Measurements from ENCODE around the gene SEPTIN1. TPM values are rescaled to one million over a fixed set of nuclear protein-coding genes. Genes with fewer than 3 reads are reported as not detected.

The SEPTIN1 gene
- total RNA-seq, 3 donors from 2014 or later (not counting 1 experiment from before 2014, with no cell fraction given) = 196 to 210 (median 205) TPM

Other genes starting within 250 kb of the SEPTIN1 start
- gene CORO1A, start 199.0 kb downstream of the SEPTIN1 start, total RNA-seq = 100 to 1,000 TPM; 699 to 926 (median 829) TPM
- 10 to 100 TPM; 63.0 to 94.3 (median 70.6) TPM for gene BOLA2B, start 188.9 kb downstream of the SEPTIN1 start, total RNA-seq
- 100 to 1,000 TPM in 2 of 3 donors, 10 to 100 TPM in 1; 78.1 to 132 (median 109) TPM for gene SLX1A, start 188.7 kb downstream of the SEPTIN1 start, total RNA-seq
- gene SULT1A3, start 183.3 kb downstream of the SEPTIN1 start, total RNA-seq = 10 to 100 TPM; 15.9 to 27.1 (median 19.4) TPM
- gene NPIPB13, start 134.1 kb downstream of the SEPTIN1 start, total RNA-seq = 10 to 100 TPM; 17.0 to 43.5 (median 39.8) TPM
- gene CD2BP2, start 27.3 kb downstream of the SEPTIN1 start, total RNA-seq = 100 to 1,000 TPM in 1 of 3 donors, 10 to 100 TPM in 2; 79.5 to 104 (median 87.7) TPM
- gene TBC1D10B, start 12.1 kb downstream of the SEPTIN1 start, total RNA-seq = 10 to 100 TPM; 43.0 to 55.3 (median 50.2) TPM
- gene MYL11, start 7.8 kb downstream of the SEPTIN1 start, total RNA-seq = 1 to 10 TPM; 2.9 to 8.0 (median 7.2) TPM
- gene ZNF48, start 12.9 kb upstream of the SEPTIN1 start, total RNA-seq = 1 to 10 TPM; 5.5 to 7.4 (median 7.1) TPM
- gene ZNF771, start 25.0 kb upstream of the SEPTIN1 start, total RNA-seq = 1 to 10 TPM in 2 of 3 donors, under 1 TPM in 1; 0.70 to 1.4 (median 1.4) TPM
- gene DCTPP1, start 47.5 kb upstream of the SEPTIN1 start, total RNA-seq = 10 to 100 TPM; 11.2 to 16.9 (median 15.2) TPM
- gene SEPHS2, start 63.3 kb upstream of the SEPTIN1 start, total RNA-seq = 10 to 100 TPM; 25.5 to 37.6 (median 35.0) TPM
- 1,000 to 10,000 TPM; 1,131 to 1,260 (median 1,176) TPM for gene ITGAL, start 90.2 kb upstream of the SEPTIN1 start, total RNA-seq
- gene ZNF768, start 144.0 kb upstream of the SEPTIN1 start, total RNA-seq = 1 to 10 TPM; 3.3 to 7.2 (median 5.6) TPM
- 1 to 10 TPM; 5.0 to 8.6 (median 6.3) TPM for gene ZNF747, start 152.3 kb upstream of the SEPTIN1 start, total RNA-seq
- 10 to 100 TPM in 2 of 3 donors, 1 to 10 TPM in 1; 9.6 to 13.0 (median 11.7) TPM for gene ZNF764, start 175.8 kb upstream of the SEPTIN1 start, total RNA-seq
- 10 to 100 TPM; 10.1 to 16.9 (median 16.5) TPM for gene ZNF688, start 189.2 kb upstream of the SEPTIN1 start, total RNA-seq
- gene ZNF785, start 203.1 kb upstream of the SEPTIN1 start, total RNA-seq = 10 to 100 TPM in 2 of 3 donors, 1 to 10 TPM in 1; 7.5 to 15.2 (median 10.4) TPM
- gene ZNF689, start 227.8 kb upstream of the SEPTIN1 start, total RNA-seq = 1 to 10 TPM; 8.8 to 9.3 (median 9.1) TPM